Stimulated activated CD8-positive, alpha-beta memory T cell treated with anti-CD3 and anti-CD28 coated beads, Interleukin-12 subunit alpha, Interleukin-12 subunit beta, amount 100 ng/mL, for 4 hours (primary cell): ENCODE measurements around the gene CAPN1.
"Not testable (repeated sequence)": the region's sequence is repeated elsewhere in the genome, so short reads cannot be mapped to it uniquely, and the experiment has no call there.

Source experiments
- DNase-seq: peaks from one replicate; pipeline ENCODE4 v3.0.0-alpha.2; 2020; ENCODE audit warnings: low read depth

The CAPN1 gene

GRCh38 chr11:65181569-65182257 is at the start of gene CAPN1:
Gene CAPN1, plus strand, starts transcription at chr11:65181928. Its CDS starts 774 bp downstream, at chr11:65182702.
- peak; percentile 47 for DNase-seq

GRCh38 chr11:65132238-65132987 is 49.3 kb upstream of the CAPN1 start:
- DNase-seq: no peak

GRCh38 chr11:65132988-65133700 is 48.6 kb upstream of the CAPN1 start:
- DNase-seq: no peak

DNA sequence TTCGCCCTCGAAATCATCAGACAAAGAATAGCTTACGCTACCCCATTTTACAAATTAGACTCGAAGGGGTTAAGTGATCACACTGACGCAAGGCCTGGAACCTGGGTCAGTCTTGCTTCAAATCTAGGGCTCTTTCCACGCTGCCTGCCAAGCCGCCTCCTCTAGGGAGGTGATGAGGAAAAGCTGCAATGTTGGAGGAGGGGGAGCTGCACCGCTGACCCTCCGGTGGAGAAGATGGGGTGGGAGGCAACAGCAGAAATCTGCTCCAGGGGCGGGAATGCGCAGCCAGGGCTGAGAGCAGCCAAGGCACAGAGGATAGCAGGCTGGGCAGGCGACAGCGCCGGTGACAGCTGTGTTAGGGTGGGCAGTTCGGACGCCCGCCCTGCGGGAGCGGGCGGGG is 48.0 kb upstream of the CAPN1 start:
- no peak for DNase-seq

- peak; percentile 87 for DNase-seq
Observed at GRCh38 chr11:65134240-65134951, 47.3 kb upstream of the CAPN1 start, which contains the start of gene SYVN1. Gene SYVN1, minus strand, starts transcription at chr11:65134519. Its CDS starts 918 bp downstream, at chr11:65133601.

DNA sequence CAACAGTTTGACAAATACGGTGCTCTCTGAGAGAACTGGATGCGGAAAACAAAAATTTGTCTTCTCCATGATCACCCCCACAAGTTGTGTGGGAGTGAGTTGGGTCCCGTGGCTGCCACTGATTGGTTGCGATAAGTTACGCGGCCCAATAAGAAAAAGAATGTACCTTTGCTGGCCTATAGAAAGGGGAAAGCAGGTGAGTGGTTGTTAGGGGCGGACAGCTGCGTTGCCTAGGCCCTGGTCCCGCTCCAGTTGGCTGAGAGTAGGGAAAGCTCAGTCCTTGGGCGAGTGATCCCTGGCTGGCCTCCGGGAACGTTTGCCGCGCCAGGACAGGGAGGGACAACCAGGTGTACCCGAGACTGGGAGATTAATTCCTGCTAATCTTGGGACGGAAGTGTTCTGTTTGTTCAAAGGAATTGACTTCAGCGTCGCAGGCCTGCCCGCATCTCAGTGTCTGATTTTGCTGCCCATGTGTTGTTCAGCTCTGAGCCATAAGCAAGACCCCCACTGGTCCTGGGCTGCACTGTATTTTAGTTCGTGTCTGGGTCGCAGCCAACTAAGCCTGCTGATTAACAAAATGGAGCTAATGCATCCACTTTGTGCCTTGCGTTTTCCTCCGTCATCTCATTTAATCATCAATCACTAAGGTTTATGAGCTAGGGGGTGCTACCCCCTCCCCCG is 46.6 kb upstream of the CAPN1 start:
- peak; percentile 69 for DNase-seq

GRCh38 chr11:65135633-65136145 is 46.0 kb upstream of the CAPN1 start:
- no peak for DNase-seq

DNA sequence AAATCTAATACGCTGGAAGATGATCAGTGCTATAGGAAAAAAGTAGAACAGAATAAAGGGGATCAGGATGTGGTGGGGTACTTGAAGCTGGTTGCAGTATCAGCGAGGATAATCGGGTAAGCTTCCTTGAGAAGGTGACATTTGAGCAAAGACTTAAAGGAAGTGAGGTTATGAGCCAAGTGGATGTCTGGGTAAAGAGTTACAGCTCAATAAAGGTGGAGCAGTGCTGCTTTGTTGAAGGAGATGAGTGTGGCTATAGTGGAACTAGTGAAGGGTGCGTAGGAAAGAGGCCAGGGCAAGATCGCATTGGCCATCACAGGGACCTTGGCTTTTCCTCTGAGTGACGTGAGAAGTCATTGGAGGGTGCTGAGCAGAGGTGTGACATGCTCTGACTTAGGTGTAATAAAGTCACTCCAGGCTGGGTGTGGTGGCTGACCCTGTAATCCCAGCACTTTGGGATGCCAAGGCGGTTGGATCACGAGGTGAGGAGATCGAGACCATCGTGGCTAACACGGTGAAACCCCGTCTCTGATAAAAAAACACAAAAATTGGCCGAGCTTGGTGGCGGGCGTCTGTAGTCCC is 45.1 kb upstream of the CAPN1 start:
- no peak for DNase-seq

DNA sequence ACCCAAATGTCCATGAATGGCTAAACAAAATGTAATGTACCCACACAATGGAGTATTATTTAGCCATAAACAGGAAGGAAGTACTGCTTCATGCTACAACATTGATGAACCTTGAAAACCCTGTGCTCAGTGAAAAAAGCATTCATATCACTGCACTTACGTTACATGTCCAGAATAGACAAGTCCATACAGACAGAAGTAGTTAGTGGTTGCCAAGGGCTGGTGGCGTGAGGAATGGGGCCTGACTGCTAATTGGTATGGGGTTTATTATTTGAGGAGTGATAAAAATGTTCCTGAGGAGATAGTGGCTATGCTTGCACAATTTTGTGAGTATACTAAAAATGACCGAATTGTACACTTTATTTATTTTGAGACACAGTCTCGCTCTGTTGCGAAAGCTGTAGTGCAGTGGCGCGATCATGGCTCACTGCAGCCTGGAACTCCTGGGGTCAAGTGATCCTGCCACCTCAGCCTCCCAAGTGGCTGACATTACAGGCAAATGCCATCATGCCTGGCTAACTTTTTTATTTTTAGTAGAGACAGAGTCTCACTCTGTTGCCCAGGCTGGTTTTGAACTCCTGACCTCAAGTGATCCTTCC is 39.7 kb upstream of the CAPN1 start:
- no peak for DNase-seq

- no peak for DNase-seq
Observed at GRCh38 chr11:65147352-65148075, 34.2 kb upstream of the CAPN1 start.

- DNase-seq: no peak
Observed at GRCh38 chr11:65148657-65149056, 33.1 kb upstream of the CAPN1 start.

- not testable (repeated sequence) for DNase-seq
Observed at GRCh38 chr11:65150131-65150508, 31.6 kb upstream of the CAPN1 start.

DNA sequence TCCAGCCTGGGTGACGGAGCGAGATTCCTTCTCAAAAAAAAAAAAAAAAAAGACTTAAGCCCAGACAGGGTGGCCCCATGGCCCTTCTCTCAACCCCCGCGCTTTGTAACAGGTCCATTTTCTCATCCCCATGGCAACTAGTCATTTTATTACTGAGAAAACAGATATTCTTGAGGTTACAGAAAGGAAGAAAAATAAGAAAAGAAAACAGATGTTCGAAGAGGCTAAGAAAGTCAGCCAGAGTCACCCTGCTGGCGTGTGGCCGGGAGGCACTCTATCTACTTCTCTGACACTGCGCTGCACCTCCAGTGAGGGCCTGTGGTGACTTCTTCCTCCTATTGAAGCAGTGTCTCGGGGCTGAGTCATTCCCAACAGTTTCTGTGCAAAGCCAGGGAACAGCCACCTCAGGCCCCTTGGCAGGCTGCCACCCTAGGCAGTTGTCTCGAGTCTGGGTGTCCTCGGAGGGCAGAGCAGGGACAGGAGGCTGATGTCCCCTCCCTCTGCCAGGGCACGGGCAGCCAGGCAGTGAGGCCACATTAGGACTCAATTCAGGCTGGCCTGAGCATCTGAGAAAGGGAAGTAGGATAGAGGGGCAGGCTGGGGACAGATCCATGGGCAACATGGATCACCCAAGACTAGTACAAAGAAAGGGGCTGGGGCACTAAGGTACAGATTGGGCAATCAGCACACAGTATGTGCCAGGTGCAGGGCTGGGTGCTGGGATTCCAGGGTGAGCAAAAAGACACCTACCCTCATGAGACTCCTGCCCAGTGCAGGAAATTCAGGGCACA is 31.0 kb upstream of the CAPN1 start:
- no peak for DNase-seq

DNA sequence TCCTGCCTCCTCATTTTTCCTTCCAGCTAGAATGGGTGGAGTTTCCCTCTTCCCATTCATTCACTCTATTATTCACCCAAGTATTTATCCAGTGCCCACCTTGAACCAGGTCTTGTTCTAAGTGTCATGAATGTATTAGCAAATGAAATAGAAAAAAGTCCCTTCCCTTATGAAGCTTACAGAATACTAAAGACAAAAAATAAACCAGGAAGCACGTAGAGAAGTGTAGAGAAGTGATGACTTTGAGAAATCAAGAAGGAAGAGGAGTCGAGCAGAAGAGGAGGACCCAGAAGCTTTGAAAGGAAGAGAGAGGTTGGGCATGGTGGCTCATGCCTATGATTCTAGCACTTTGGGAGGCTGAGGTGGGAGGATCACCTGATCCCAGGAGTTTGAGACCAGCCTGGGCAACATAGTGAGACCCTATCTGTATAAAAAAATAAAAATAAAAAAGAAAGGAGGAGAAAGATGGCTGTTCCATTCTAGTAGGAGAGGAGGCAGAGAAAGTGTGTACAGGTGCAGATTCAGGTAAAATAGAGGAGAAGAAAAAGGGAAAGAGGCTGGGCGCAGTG is 30.3 kb upstream of the CAPN1 start:
- no peak for DNase-seq

DNA sequence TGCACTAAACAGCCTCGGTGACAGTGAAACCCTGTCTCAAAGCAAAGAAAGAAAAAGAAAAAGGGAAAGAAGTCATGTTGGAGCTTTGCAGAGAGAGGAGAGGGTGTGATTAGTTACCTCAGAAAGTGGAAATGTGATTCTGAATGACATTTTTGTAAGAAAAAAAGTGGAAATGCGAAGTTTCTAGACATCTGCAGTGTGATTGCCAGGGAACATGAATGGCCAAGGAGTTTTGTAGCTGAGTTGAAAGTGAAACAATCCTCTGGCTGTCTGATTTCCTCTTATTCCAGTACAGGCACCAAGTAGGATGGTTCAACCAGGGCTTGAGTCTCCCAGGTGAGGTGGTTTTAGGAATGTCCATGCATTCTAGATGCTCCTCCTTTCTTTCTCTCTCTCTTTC is 29.6 kb upstream of the CAPN1 start:
- DNase-seq: no peak

- DNase-seq: no peak
Observed at GRCh38 chr11:65156256-65156655, 25.5 kb upstream of the CAPN1 start.

- no peak for DNase-seq
Observed at GRCh38 chr11:65156926-65157325, 24.8 kb upstream of the CAPN1 start.

- no peak for DNase-seq
Observed at GRCh38 chr11:65157336-65157735, 24.4 kb upstream of the CAPN1 start.

DNA sequence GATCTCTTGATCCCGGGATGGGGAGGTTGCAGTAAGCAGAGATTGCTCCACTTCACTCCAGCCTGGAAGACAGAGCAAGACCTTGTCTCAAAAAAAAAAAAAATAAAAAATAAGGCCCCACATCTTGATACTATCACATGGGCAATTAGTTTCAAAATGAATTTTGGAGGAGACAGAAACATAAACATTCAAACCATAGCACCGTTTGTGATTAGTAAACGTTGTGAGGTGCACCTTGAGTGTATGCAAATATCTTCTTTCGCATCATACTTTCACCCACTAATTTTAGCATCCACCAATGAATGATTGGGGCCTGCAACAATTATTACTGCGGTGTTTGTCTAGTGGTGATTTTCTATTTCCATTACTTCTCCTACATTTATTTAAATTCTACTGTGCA is 22.7 kb upstream of the CAPN1 start:
- no peak for DNase-seq
